HG03469 (cell line): ENCODE results near the gene SRBD1.

Experiments
- ATAC-seq: cut with Tn5 transposase; IDR thresholded peaks from one replicate; pipeline ENCODE4 v1.9.1; 2021; ENCODE audit warnings: mild to moderate bottlenecking, moderate library complexity, moderate number of reproducible peaks; ENCODE audit not compliant: unreplicated experiment

The SRBD1 gene

GRCh38 chr2:45611020-45611859 lies at the start of gene SRBD1:
Gene SRBD1 (minus strand): TSS chr2:45611267. CDS start chr2:45605441, 5,826 bp downstream.
- ATAC-seq = peak; percentile 80

DNA sequence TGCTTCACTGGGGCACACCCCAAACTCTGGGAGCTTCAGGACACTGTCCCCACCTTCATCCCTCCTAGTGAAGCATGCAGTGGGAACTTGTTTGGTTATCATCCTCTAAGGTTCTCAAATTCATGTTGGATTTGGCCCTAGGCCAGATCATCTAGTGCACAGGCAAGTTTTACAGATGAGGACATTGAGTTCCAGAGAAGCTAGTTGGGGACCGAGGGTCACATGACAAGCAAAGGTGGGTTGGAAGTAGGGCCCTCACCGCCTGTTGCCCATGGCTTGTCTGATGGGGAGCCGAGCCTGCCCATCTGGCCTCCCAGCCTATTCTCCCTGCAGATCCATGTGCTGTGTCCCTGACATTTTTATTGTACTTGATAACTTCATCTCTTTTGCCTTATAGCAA lies 43.2 kb upstream of the SRBD1 start:
- no peak for ATAC-seq

DNA sequence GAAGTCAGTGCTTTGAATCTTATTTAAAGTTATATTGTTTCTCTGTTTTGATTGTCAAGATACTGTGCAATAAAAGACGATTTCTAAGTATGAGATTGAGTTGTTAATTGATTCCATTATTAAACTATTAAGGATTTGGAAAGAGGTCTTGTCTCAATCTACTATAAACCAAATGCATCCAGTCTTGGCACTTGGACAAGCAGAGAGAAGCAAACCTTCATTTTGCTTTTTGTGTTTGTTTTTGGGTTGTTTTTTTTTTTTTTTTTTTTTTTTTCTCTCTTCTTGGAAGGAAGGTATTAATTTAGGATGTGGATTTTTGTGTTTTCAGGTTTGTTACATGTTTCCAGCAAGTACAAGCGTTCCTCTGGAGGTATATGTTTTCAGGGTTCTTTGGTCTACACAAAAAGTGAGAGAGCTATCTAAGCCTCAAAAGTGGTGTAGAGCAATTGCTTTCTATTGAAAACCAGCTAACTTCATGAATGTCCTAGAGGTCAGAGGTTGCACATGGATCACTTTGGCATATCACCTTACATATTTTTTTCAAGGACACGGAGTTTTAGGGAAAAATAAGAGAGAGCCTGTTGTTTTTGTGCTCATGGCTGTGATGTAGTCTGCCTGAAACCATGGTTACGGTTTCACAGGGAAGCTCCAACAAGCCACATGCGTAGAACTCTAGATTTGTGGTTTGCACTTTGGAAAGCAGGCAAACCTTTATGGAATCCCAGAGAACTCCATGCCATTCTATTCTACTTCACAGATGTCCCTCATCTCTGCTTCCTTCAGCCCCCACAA lies 42.3 kb upstream of the SRBD1 start:
- no peak for ATAC-seq

- no peak for ATAC-seq
These were observed 41.3 kb upstream of the SRBD1 start for GRCh38 chr2:45652090-45653031.

DNA sequence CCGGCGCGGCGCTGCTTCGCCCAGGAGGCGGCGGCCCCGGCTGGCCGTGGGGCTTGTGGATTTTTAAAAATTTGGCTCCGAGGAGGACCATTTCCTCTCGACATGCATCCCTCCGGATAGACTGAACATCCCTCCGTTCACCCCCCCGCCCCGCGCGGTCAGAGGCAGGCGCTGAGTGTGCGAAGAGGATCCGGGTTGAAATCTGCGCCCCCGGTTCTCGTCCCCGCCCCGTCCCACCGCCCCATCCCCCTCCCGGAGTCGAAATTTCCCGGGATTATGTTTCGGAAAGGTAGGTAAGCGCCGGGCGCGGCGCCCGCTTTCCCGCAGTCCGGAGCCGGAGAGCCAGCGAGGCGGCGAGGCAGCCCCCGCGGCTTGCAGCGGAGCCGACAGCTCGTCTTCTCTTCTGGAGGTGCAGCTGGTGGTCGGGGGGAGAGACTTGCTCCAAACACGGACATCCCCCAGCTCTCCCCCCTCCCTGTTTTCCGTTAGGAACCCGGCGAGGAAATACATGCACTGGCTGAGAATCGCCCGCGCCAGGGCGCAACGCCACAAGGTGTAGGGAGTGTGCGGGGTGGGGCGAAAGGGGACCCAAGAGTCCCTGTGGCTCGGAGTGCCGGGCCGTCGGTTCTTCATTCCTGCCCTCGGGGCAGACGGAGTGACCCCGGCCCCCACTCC lies 40.5 kb upstream of the SRBD1 start, which contains the start of gene PRKCE:
Gene PRKCE, plus strand, starts transcription at position 261 of the 675 bp plus-strand sequence.
- no peak for ATAC-seq

DNA sequence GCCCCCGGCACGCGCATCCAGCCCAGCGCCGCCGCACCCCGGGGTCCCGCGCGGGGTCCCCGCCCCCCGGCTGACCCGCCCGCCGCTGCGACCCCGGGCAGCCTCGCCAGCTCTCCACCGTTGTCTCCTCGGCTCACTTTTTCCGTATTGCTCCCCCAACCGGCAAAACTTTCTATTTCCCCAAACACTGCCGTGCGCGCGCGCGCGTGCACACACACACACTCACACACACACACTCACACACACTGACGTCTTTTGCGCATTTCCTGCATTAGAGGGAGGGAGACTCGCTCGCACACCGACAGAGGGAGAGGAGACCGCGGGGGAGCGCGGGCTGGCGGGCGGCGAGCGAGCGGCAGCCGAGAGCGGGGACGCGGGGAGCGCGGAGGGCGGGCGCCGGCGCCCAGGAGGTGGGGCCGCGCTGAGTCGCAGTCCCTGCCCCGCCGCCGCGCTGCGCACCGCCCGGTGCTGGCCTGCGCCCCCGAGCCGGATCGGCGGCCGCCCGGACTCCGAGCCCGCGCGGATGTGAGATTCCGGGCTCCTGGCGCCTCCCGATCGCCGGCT lies 39.9 kb upstream of the SRBD1 start:
- ATAC-seq = peak; percentile 65

GRCh38 chr2:45649858-45650811 lies 39.1 kb upstream of the SRBD1 start:
- peak; percentile 3 for ATAC-seq

DNA sequence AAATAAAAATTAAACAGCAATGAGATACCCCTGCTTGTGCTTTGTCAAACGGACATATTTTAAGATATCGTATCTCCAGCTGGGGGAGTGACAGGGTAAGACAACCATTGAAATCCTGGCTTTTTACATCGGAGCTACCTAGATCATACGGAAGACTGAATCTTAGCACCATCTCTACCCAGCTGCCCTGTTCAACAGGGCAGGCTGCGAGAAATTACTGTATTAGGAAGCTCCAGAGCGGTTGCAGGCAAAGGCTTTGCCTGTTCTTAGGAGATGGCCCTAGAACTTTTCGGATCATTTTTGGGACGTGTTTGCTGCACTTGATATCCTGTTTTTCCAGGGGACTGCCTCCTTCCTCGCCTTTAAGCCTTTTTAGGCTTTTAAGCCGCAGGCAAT lies 38.4 kb upstream of the SRBD1 start:
- no peak for ATAC-seq

GRCh38 chr2:45648636-45649035 lies 37.6 kb upstream of the SRBD1 start:
- no peak for ATAC-seq

- ATAC-seq = no peak
These were observed 37.0 kb upstream of the SRBD1 start for GRCh38 chr2:45647986-45648520.

- no peak for ATAC-seq
These were observed 36.3 kb upstream of the SRBD1 start for GRCh38 chr2:45647356-45647755.

DNA sequence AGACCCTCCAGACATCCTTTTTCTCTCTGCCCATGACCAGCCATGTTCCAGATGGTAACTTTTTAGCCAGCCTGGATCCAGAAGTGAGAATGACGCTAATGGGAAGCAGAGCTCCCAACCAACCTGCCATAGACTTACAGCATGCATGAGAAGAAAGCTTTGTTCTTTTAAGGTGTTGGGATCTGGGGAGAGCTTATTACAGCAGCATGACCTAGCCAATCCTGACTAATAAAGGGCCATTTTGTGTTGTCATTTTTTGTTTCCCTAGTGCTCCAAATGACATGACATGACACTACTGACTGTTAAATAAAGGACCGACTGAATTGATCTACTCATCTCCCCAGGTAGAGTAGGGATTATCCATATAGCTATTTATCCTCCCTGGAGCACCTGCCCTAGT lies 35.2 kb upstream of the SRBD1 start:
- no peak for ATAC-seq

GRCh38 chr2:45643543-45644542 lies 32.8 kb upstream of the SRBD1 start:
- no peak for ATAC-seq

- no peak for ATAC-seq
These were observed 32.0 kb upstream of the SRBD1 start for GRCh38 chr2:45643095-45643494.

GRCh38 chr2:45640576-45640975 lies 29.5 kb upstream of the SRBD1 start:
- ATAC-seq = no peak

- no peak for ATAC-seq
These were observed 26.4 kb upstream of the SRBD1 start for GRCh38 chr2:45637440-45637839.

DNA sequence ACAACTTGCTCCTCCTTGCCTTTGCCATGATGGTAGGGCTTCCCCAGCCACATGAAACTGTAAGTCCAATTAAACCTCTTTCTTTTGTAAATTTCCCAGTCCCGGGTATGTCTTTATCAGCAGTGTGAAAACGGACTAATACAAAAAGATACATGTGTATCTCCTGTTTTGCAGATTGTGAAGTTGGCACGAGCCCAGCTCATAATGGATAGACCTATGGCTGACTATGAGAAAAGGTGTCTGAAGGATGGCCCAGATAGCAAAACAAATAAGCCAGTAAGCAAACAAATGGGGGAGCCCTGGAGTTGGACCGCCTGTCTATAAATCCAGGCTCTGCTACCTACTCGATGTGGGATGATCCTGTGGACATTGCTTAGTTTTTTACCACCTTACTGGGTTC lies 24.9 kb upstream of the SRBD1 start:
- ATAC-seq = no peak
